H9 (cell line): ENCODE measurements around the gene DOCK1. TPM values are rescaled to one million over a fixed set of nuclear protein-coding genes. Genes with fewer than 3 reads are reported as not detected.
A peak's percentile ranks its signal among the peaks of the same experiment; 100 is the strongest.

ENCODE experiments used
- DNase-seq: peaks from one replicate; pipeline ENCODE4 v3.0.0-alpha.2; 2017
- H2AFZ ChIP-seq: one replicate; pipeline ENCODE4 v1.6.1; 2013; ENCODE audit warnings: mild to moderate bottlenecking, low read length, control low read depth, moderate library complexity
- H2AK5ac ChIP-seq: 2 replicates; pipeline ENCODE4 v1.6.1; 2013; ENCODE audit warnings: low read length, control low read depth, mixed read lengths; ENCODE audit not compliant: insufficient read length
- H2BK120ac ChIP-seq: one replicate; pipeline ENCODE4 v1.6.1; 2013; ENCODE audit warnings: low read depth, mild to moderate bottlenecking, low read length, control low read depth, inconsistent platforms; ENCODE audit not compliant: poor library complexity, severe bottlenecking
- H2BK12ac ChIP-seq: 2 replicates; pipeline ENCODE4 v1.6.1; 2013; ENCODE audit warnings: low read length, control low read depth, mixed read lengths, low read depth; ENCODE audit not compliant: insufficient read length
- H2BK15ac ChIP-seq: 2 replicates; pipeline ENCODE4 v1.6.1; 2013; ENCODE audit warnings: low read depth, low read length, control low read depth
- H2BK20ac ChIP-seq: one replicate; pipeline ENCODE4 v1.6.1; 2013; ENCODE audit warnings: low read depth, mild to moderate bottlenecking, low read length, control low read depth, inconsistent platforms; ENCODE audit not compliant: poor library complexity, severe bottlenecking
- H2BK5ac ChIP-seq: 2 replicates; pipeline ENCODE4 v1.6.1; 2013; ENCODE audit warnings: low read length, control low read depth, mixed read lengths; ENCODE audit not compliant: insufficient read length
- H3K14ac ChIP-seq: 2 replicates; pipeline ENCODE4 v1.6.1; 2013; ENCODE audit warnings: low read length, control low read depth; ENCODE audit not compliant: insufficient read depth
- H3K18ac ChIP-seq: 2 replicates; pipeline ENCODE4 v1.6.1; 2013; ENCODE audit warnings: low read depth, mild to moderate bottlenecking, mixed read lengths, low read length, control low read depth; ENCODE audit not compliant: insufficient read length
- H3K23ac ChIP-seq: 2 replicates; pipeline ENCODE4 v1.6.1; 2013; ENCODE audit warnings: low read length, control low read depth, mixed read lengths, low read depth; ENCODE audit not compliant: insufficient read length
- H3K23me2 ChIP-seq: 2 replicates; pipeline ENCODE4 v1.6.1; 2013; ENCODE audit warnings: low read depth, mild to moderate bottlenecking, mixed read lengths, low read length, control low read depth; ENCODE audit not compliant: insufficient read length, poor library complexity, severe bottlenecking
- H3K27ac ChIP-seq: 2 replicates; pipeline ENCODE4 v1.5.1; 2013; ENCODE audit warnings: low read length, control low read depth, mixed read lengths, low read depth; ENCODE audit not compliant: insufficient read length
- H3K27me3 ChIP-seq: 2 replicates; pipeline ENCODE4 v1.6.1; 2013; ENCODE audit warnings: low read length, control low read depth, inconsistent platforms; ENCODE audit not compliant: insufficient read depth
- H3K4ac ChIP-seq: 2 replicates; pipeline ENCODE4 v1.6.1; 2013; ENCODE audit warnings: low read depth, mild to moderate bottlenecking, control low read depth, inconsistent platforms, low read length, moderate library complexity
- H3K4me1 ChIP-seq: 2 replicates; pipeline ENCODE4 v1.6.1; 2013; ENCODE audit warnings: low read length, control low read depth, inconsistent platforms; ENCODE audit not compliant: insufficient read depth
- H3K4me2 ChIP-seq: 2 replicates; pipeline ENCODE4 v1.6.1; 2013; ENCODE audit warnings: low read length, control low read depth, mixed read lengths; ENCODE audit not compliant: insufficient read length, insufficient read depth
- H3K56ac ChIP-seq: 2 replicates; pipeline ENCODE4 v1.6.1; 2013; ENCODE audit warnings: low read depth, mild to moderate bottlenecking, mixed read lengths, low read length, control low read depth; ENCODE audit not compliant: insufficient read length
- H3K79me1 ChIP-seq: 2 replicates; pipeline ENCODE4 v1.6.1; 2013; ENCODE audit warnings: low read depth, mild to moderate bottlenecking, moderate library complexity, low read length, control low read depth, inconsistent platforms; ENCODE audit not compliant: insufficient read depth, poor library complexity, severe bottlenecking
- H3K79me2 ChIP-seq: 2 replicates; pipeline ENCODE4 v1.6.1; 2013; ENCODE audit warnings: low read length, control low read depth, inconsistent platforms; ENCODE audit not compliant: insufficient read depth
- H3K9ac ChIP-seq: 2 replicates; pipeline ENCODE4 v1.6.1; 2013; ENCODE audit warnings: low read length, control low read depth, mixed read lengths; ENCODE audit not compliant: insufficient read length; ENCODE audit errors: extremely low read depth
- H3K9me3 ChIP-seq: one replicate; pipeline ENCODE4 v1.6.1; 2013; ENCODE audit warnings: low read depth, low read length, inconsistent platforms; ENCODE audit not compliant: control insufficient read depth
- H3T11ph ChIP-seq: one replicate; pipeline ENCODE4 v1.6.1; 2013; ENCODE audit warnings: mild to moderate bottlenecking, low read length, control low read depth, inconsistent platforms
- H4K20me1 ChIP-seq: one replicate; pipeline ENCODE4 v1.6.1; 2013; ENCODE audit not compliant: control insufficient read depth, insufficient read length, insufficient read depth
- H4K5ac ChIP-seq: 2 replicates; pipeline ENCODE4 v1.6.1; 2013; ENCODE audit warnings: low read depth, mild to moderate bottlenecking, mixed read lengths, low read length, control low read depth; ENCODE audit not compliant: insufficient read length
- H4K8ac ChIP-seq: replicated peaks from 2 replicates; pipeline ENCODE4 v1.6.1; 2013; ENCODE audit warnings: low read length, control low read depth, mixed read lengths, low read depth; ENCODE audit not compliant: insufficient read length
- H4K91ac ChIP-seq: 2 replicates; pipeline ENCODE4 v1.6.1; 2013; ENCODE audit warnings: low read depth, mild to moderate bottlenecking, moderate library complexity, mixed read lengths, low read length, control low read depth; ENCODE audit not compliant: insufficient read length
- H3K27ac Mint-ChIP-seq, 3 experiments: 2 replicates in 2 of 3; 3 replicates in 1 of 3; pipeline ENCODE4 v1.8.0; 2020 to 2021; ENCODE audit warnings: mixed read lengths in 3 of 3, mild to moderate bottlenecking in 1 of 3, moderate library complexity in 1 of 3
- H3K27me3 Mint-ChIP-seq: 2 replicates; pipeline ENCODE4 v1.8.0; 2021; ENCODE audit warnings: low read depth, mild to moderate bottlenecking, moderate library complexity, mixed read lengths
- H3K36me3 Mint-ChIP-seq, 3 experiments: 2 replicates in 2 of 3; 3 replicates in 1 of 3; pipeline ENCODE4 v1.8.0; 2020 to 2021; ENCODE audit warnings: low read depth in 3 of 3, mixed read lengths in 3 of 3; ENCODE audit not compliant: insufficient read depth in 1 of 3
- H3K4me1 Mint-ChIP-seq, 2 experiments: 2 replicates each; pipeline ENCODE4 v1.8.0; 2020; ENCODE audit warnings: mixed read lengths in 2 of 2
- H3K4me3 Mint-ChIP-seq, 2 experiments: 2 replicates in 1 of 2; 3 replicates in 1 of 2; pipeline ENCODE4 v1.8.0; 2020 to 2021; ENCODE audit warnings: mild to moderate bottlenecking in 2 of 2, mixed read lengths in 2 of 2, moderate library complexity in 1 of 2
- H3K9me3 Mint-ChIP-seq, 2 experiments: 2 replicates in 1 of 2; 3 replicates in 1 of 2; pipeline ENCODE4 v1.8.0; 2020; ENCODE audit warnings: mild to moderate bottlenecking in 2 of 2, mixed read lengths in 2 of 2, moderate library complexity in 1 of 2
- WGBS: extraction: QIAGEN DNeasy Blood & Tissue Kit; methylation state at CpG from one replicate; pipeline ENCODE4 v1.1.7; 2013; ENCODE audit warnings: missing lambda C conversion rate, low lambda C conversion rate, mixed read lengths; ENCODE audit not compliant: insufficient read length; ENCODE audit errors: extremely low coverage; 5-methylcytosine and 5-hydroxymethylcytosine counted together
- total RNA-seq: library from RNA; stranded (reverse); gene quantifications from 2 replicates; pipeline ENCODE4 v1.2.1, GENCODE V29; 2021
- TF ChIP-seq, protein P1 (sequence below): fragments of 200-600 bp; sonication (generic); conservative IDR thresholded peaks from 3 replicates; pipeline ENCODE4 v1.8.0; 2021; ENCODE audit warnings: antibody characterized with exemption, mild to moderate bottlenecking

DOCK1 gene
- total RNA-seq, 1 experiment from 2014 or later = 57.0 TPM

DNA sequence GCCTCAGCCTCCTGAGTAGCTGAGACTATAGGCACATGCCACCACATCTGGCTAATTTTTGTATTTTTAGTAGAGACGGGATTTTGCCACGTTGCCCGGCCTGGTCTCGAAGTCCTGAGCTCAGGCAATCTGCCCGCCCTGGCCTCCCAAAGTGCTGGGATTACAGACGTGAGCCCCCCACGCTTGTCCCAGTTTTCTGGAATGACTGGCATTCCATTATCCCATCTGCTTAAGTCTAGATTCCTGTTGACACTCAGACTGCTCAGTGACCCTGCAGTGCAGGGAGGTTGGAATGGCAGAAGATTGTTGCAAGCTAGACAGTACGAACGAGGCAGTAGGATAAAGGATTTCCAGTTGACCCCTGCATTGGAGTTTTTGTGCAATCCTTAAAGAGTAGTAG lies 508.8 kb downstream of the DOCK1 start:
- no peak overlapping the region for H3K4ac ChIP-seq
- no peak overlapping the region for H2BK12ac ChIP-seq
- H3K9me3 ChIP-seq = no peaks in the 10 kb centered on the region
- no peak overlapping the region for H2AK5ac ChIP-seq
- H4K8ac ChIP-seq = no peak overlapping the region
- no peaks in the 10 kb centered on the region for H3K79me2 ChIP-seq
- no peaks in the 10 kb centered on the region; the same call in 1 of the 2 replicates for H3K4me1 ChIP-seq
- no peak overlapping the region for H2BK5ac ChIP-seq
- no peak overlapping the region for H3K27ac ChIP-seq
- no peak overlapping the region for H3K9ac ChIP-seq
- H2BK120ac ChIP-seq = no peak overlapping the region
- no peak overlapping the region for H3K14ac ChIP-seq
- H3K36me3 Mint-ChIP-seq = peaks cover 8 to 10% (median 9%) of the 10 kb centered on the region in 3 experiments
- no CpG with 5 or more reads among the region's 9 CpGs for WGBS
- H2BK20ac ChIP-seq = no peak overlapping the region
- H2AFZ ChIP-seq = no peak overlapping the region
- no peaks in the 10 kb centered on the region for H4K20me1 ChIP-seq
- no peak overlapping the region for H3K4me2 ChIP-seq
- H2BK15ac ChIP-seq = no peak overlapping the region
- no peak overlapping the region for H3K4me3 Mint-ChIP-seq
- no peaks in the 10 kb centered on the region for H3K9me3 Mint-ChIP-seq
- TF ChIP-seq, protein P1, sequence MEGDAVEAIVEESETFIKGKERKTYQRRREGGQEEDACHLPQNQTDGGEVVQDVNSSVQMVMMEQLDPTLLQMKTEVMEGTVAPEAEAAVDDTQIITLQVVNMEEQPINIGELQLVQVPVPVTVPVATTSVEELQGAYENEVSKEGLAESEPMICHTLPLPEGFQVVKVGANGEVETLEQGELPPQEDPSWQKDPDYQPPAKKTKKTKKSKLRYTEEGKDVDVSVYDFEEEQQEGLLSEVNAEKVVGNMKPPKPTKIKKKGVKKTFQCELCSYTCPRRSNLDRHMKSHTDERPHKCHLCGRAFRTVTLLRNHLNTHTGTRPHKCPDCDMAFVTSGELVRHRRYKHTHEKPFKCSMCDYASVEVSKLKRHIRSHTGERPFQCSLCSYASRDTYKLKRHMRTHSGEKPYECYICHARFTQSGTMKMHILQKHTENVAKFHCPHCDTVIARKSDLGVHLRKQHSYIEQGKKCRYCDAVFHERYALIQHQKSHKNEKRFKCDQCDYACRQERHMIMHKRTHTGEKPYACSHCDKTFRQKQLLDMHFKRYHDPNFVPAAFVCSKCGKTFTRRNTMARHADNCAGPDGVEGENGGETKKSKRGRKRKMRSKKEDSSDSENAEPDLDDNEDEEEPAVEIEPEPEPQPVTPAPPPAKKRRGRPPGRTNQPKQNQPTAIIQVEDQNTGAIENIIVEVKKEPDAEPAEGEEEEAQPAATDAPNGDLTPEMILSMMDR = no peak
- no peak overlapping the region for H3K56ac ChIP-seq
- H4K91ac ChIP-seq = no peak overlapping the region
- H4K5ac ChIP-seq = no peak overlapping the region
- H3T11ph ChIP-seq = no peak overlapping the region
- H3K27me3 ChIP-seq = no peaks in the 10 kb centered on the region
- no peaks in the 10 kb centered on the region for H3K27me3 Mint-ChIP-seq
- no peak for DNase-seq
- peak overlapping the region; percentile 14 to 67 (median 50); a peak in 2 of 7 replicates for H3K27ac Mint-ChIP-seq
- no peaks in the 10 kb centered on the region for H3K23me2 ChIP-seq
- no peak overlapping the region for H3K23ac ChIP-seq
- no peaks in the 10 kb centered on the region for H3K79me1 ChIP-seq
- peaks cover 5 to 7% of the 10 kb centered on the region in 2 experiments for H3K4me1 Mint-ChIP-seq
- no peak overlapping the region for H3K18ac ChIP-seq
